Measurements from ENCODE around the gene TNFRSF6B.

The TNFRSF6B gene

DNA sequence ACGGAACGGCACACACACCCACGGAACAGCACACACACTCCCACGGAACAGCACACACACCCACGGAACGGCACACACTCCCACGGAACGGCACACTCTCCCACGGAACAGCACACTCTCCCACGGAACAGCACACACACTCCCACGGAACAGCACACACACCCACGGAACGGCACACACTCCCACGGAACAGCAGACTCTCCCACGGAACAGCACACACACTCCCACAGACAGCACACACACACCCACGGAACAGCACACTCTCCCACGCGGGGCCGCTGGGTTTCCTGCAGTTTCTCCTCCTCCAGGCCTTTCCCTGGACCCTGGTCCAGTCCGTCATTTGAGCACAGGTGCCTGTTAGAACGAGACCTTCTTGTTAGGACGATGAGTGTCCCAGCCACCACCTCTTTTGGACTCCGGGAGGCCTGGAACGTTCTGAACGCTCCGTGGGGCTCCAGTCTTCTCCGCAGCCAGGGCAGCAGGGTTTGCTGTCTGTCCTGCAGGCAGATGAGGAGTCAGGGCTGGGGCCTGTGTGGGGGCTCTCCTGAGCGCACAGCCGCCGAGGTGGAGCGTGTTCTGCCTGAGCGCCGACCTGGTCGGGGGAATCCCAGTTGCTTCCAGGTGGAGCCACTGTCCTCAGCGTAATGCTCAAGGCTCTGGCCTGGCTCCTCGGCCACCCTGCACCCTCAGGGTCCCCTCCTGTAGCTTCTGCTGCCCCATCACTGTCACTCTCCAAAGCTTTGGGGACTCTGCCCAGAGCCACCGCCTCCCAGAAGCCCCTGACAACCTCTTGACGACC is 17.6 kb upstream of the TNFRSF6B start:
- Histone ChIP-seq H3K9me3 (ENCODE audit: control extremely low read depth in 1 of 5, control insufficient read depth in 4 of 5, insufficient read depth in 2 of 5, low read depth in 1 of 5, low read length in 4 of 5) (no peaks in the 10 kb centered on the region), H3K27ac (ENCODE audit: insufficient read depth in 1 of 2, low read depth in 1 of 2, low read length in 2 of 2, poor library complexity in 1 of 2, severe bottlenecking in 2 of 2) (no peak overlapping the region), H3K36me3 (ENCODE audit: control insufficient read depth in 4 of 4, insufficient read depth in 4 of 4, low read length in 3 of 4) (peaks cover 0 to 55% (median 17%) of the 10 kb centered on the region in 4 experiments), H3K27me3 (replicated peaks in 2 of 5; ENCODE audit: control insufficient read depth in 4 of 5, insufficient read depth in 5 of 5, low read length in 4 of 5) (no peaks in the 10 kb centered on the region), H3K4me3 (ENCODE audit: control insufficient read depth in 1 of 7, extremely low read depth in 1 of 7, insufficient read depth in 4 of 7, low read depth in 2 of 7, low read length in 6 of 7) (no peak overlapping the region), H3K4me1 (ENCODE audit: control extremely low read depth in 1 of 4, control insufficient read depth in 4 of 4, insufficient read depth in 4 of 4, low read length in 3 of 4) (peaks cover 0 to 6% (median 0%) of the 10 kb centered on the region in 4 experiments)
- ChIA-PET CTCF (interaction anchor here (1.4 kb wide), 1 partner anchor 10 kb away, joined by 3 read pairs; no protein-coding TSS in a partner anchor), POLR2A (no interaction called here)
- DNase-seq: no peak
- 98% methylated on average over 28 of the region's 38 CpGs for WGBS (ENCODE audit: insufficient coverage)

GRCh38 chr20:63679799-63680305 is 16.6 kb upstream of the TNFRSF6B start:
- no peaks in the 10 kb centered on the region for H3K27me3 ChIP-seq (replicated peaks in 2 of 5; ENCODE audit: control insufficient read depth in 4 of 5, insufficient read depth in 5 of 5, low read length in 4 of 5)
- no peak overlapping the region for H3K27ac ChIP-seq (ENCODE audit: insufficient read depth in 1 of 2, low read depth in 1 of 2, low read length in 2 of 2, poor library complexity in 1 of 2, severe bottlenecking in 2 of 2)
- no peak overlapping the region for H3K4me3 ChIP-seq (ENCODE audit: control insufficient read depth in 1 of 7, extremely low read depth in 1 of 7, insufficient read depth in 4 of 7, low read depth in 2 of 7, low read length in 6 of 7)
- H3K36me3 ChIP-seq (ENCODE audit: control insufficient read depth in 4 of 4, insufficient read depth in 4 of 4, low read length in 3 of 4): peaks cover 0 to 47% (median 14%) of the 10 kb centered on the region in 4 experiments
- no peaks in the 10 kb centered on the region for H3K9me3 ChIP-seq (ENCODE audit: control extremely low read depth in 1 of 5, control insufficient read depth in 4 of 5, insufficient read depth in 2 of 5, low read depth in 1 of 5, low read length in 4 of 5)
- POLR2A ChIA-PET: no interaction called here
- 98% methylated on average over 18 of the region's 19 CpGs for WGBS (ENCODE audit: insufficient coverage)
- CTCF ChIA-PET: interaction anchor here (1.4 kb wide), 1 partner anchor 11 kb away, joined by 3 read pairs; no protein-coding TSS in a partner anchor
- H3K4me1 ChIP-seq (ENCODE audit: control extremely low read depth in 1 of 4, control insufficient read depth in 4 of 4, insufficient read depth in 4 of 4, low read length in 3 of 4): peaks cover 0 to 6% (median 0%) of the 10 kb centered on the region in 4 experiments
- no peak for DNase-seq

- ChIA-PET POLR2A (no interaction called here), CTCF (interaction anchor here (1.0 kb wide), 1 partner anchor 13 kb away, joined by 3 read pairs; no protein-coding TSS in a partner anchor)
- DNase-seq: no peak
- H3K27ac ChIP-seq (ENCODE audit: insufficient read depth in 1 of 2, low read depth in 1 of 2, low read length in 2 of 2, poor library complexity in 1 of 2, severe bottlenecking in 2 of 2): no peak overlapping the region
- H3K4me3 ChIP-seq (ENCODE audit: control insufficient read depth in 1 of 7, extremely low read depth in 1 of 7, insufficient read depth in 4 of 7, low read depth in 2 of 7, low read length in 6 of 7): no peak overlapping the region
- H3K4me1 ChIP-seq (ENCODE audit: control extremely low read depth in 1 of 4, control insufficient read depth in 4 of 4, insufficient read depth in 4 of 4, low read length in 3 of 4): peaks cover 0 to 6% (median 0%) of the 10 kb centered on the region in 4 experiments
- peaks cover 0 to 47% (median 14%) of the 10 kb centered on the region in 4 experiments for H3K36me3 ChIP-seq (ENCODE audit: control insufficient read depth in 4 of 4, insufficient read depth in 4 of 4, low read length in 3 of 4)
- WGBS (ENCODE audit: insufficient coverage): over 99% methylated on average over 12 of the region's 13 CpGs
- H3K9me3 ChIP-seq (ENCODE audit: control extremely low read depth in 1 of 5, control insufficient read depth in 4 of 5, insufficient read depth in 2 of 5, low read depth in 1 of 5, low read length in 4 of 5): no peaks in the 10 kb centered on the region
- H3K27me3 ChIP-seq (replicated peaks in 2 of 5; ENCODE audit: control insufficient read depth in 4 of 5, insufficient read depth in 5 of 5, low read length in 4 of 5): no peaks in the 10 kb centered on the region
Measured at GRCh38 chr20:63680427-63680826, 16.0 kb upstream of the TNFRSF6B start.

- Histone ChIP-seq H3K4me3 (ENCODE audit: control insufficient read depth in 1 of 7, extremely low read depth in 1 of 7, insufficient read depth in 4 of 7, low read depth in 2 of 7, low read length in 6 of 7) (no peak overlapping the region), H3K9me3 (ENCODE audit: control extremely low read depth in 1 of 5, control insufficient read depth in 4 of 5, insufficient read depth in 2 of 5, low read depth in 1 of 5, low read length in 4 of 5) (no peaks in the 10 kb centered on the region), H3K27me3 (replicated peaks in 2 of 5; ENCODE audit: control insufficient read depth in 4 of 5, insufficient read depth in 5 of 5, low read length in 4 of 5) (no peaks in the 10 kb centered on the region), H3K27ac (ENCODE audit: insufficient read depth in 1 of 2, low read depth in 1 of 2, low read length in 2 of 2, poor library complexity in 1 of 2, severe bottlenecking in 2 of 2) (no peak overlapping the region), H3K4me1 (ENCODE audit: control extremely low read depth in 1 of 4, control insufficient read depth in 4 of 4, insufficient read depth in 4 of 4, low read length in 3 of 4) (peaks cover 0 to 8% (median 2%) of the 10 kb centered on the region in 4 experiments), H3K36me3 (ENCODE audit: control insufficient read depth in 4 of 4, insufficient read depth in 4 of 4, low read length in 3 of 4) (peaks cover 0 to 43% (median 12%) of the 10 kb centered on the region in 4 experiments)
- 97% methylated on average over 23 of the region's 23 CpGs for WGBS (ENCODE audit: insufficient coverage)
- POLR2A ChIA-PET: no interaction called here
- CTCF ChIA-PET: interaction anchor here (0.8 to 1.7 kb wide), 4 partner anchors 12 to 93 kb away, joined by 3 read pairs; no protein-coding TSS in a partner anchor
- no peak for DNase-seq
Measured at GRCh38 chr20:63680857-63681608, 15.4 kb upstream of the TNFRSF6B start.

- Histone ChIP-seq H3K9me3 (ENCODE audit: control extremely low read depth in 1 of 5, control insufficient read depth in 4 of 5, insufficient read depth in 2 of 5, low read depth in 1 of 5, low read length in 4 of 5) (no peaks in the 10 kb centered on the region), H3K4me3 (ENCODE audit: control insufficient read depth in 1 of 7, extremely low read depth in 1 of 7, insufficient read depth in 4 of 7, low read depth in 2 of 7, low read length in 6 of 7) (no peak overlapping the region), H3K27me3 (replicated peaks in 2 of 5; ENCODE audit: control insufficient read depth in 4 of 5, insufficient read depth in 5 of 5, low read length in 4 of 5) (no peaks in the 10 kb centered on the region), H3K27ac (ENCODE audit: insufficient read depth in 1 of 2, low read depth in 1 of 2, low read length in 2 of 2, poor library complexity in 1 of 2, severe bottlenecking in 2 of 2) (no peak overlapping the region), H3K36me3 (ENCODE audit: control insufficient read depth in 4 of 4, insufficient read depth in 4 of 4, low read length in 3 of 4) (peaks cover 0 to 40% (median 12%) of the 10 kb centered on the region in 4 experiments), H3K4me1 (ENCODE audit: control extremely low read depth in 1 of 4, control insufficient read depth in 4 of 4, insufficient read depth in 4 of 4, low read length in 3 of 4) (peaks cover 0 to 15% (median 8%) of the 10 kb centered on the region in 4 experiments)
- WGBS (ENCODE audit: insufficient coverage): 97% methylated on average over 13 of the region's 13 CpGs
- ChIA-PET POLR2A (interaction anchor here (0.7 kb wide), 1 partner anchor 124 kb away, joined by 4 read pairs; no protein-coding TSS in a partner anchor), CTCF (interaction anchor here (0.8 to 1.7 kb wide), 3 partner anchors 13 to 92 kb away, joined by 3 read pairs; no protein-coding TSS in a partner anchor)
- no peak for DNase-seq
Measured at GRCh38 chr20:63681609-63682142, 14.8 kb upstream of the TNFRSF6B start.

DNA sequence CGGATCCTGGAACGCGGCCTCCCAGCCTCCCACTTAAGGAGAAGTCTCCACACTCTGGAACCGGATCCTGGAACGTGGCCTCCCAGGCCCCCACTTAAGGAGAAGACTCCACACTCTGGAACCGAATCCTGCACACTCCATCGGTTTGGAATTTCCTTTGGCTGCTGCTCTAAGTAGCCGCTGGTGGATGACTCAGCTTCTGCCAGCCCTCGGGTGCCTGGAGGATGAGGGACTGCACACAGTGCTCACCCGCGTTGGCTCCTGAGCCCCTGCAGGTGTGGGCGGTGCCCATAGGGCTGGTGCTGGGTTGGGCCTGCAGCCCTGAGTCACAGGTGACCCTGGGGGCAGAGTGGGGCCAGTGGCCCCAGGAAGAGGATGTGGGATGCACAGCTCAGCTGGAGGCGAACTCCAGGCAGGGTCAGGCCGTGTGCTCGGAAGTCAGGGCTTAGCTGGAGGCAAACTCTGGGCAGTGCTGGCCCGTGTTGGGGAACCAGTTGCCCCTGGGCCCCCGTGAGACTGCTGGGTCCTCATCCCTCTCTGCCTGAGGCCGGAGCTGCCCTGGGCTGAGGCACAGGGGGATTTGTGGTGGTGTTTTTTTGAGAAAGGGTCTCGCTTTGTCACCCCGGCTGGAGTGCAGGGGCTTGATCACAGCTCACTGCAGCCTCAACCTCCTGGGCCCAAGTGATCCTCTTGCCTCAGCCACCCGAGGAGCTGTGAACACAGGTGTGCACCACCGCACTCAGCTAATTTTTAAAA is 13.9 kb upstream of the TNFRSF6B start:
- peaks cover 0 to 36% (median 10%) of the 10 kb centered on the region in 4 experiments for H3K36me3 ChIP-seq (ENCODE audit: control insufficient read depth in 4 of 4, insufficient read depth in 4 of 4, low read length in 3 of 4)
- no peaks in the 10 kb centered on the region for H3K9me3 ChIP-seq (ENCODE audit: control extremely low read depth in 1 of 5, control insufficient read depth in 4 of 5, insufficient read depth in 2 of 5, low read depth in 1 of 5, low read length in 4 of 5)
- no peak for DNase-seq
- 73% methylated on average over 19 of the region's 22 CpGs for WGBS (ENCODE audit: insufficient coverage)
- ChIA-PET POLR2A (interaction anchor here (0.6 to 1.5 kb wide), 3 partner anchors 13 to 125 kb away, joined by 3 to 6 read pairs (median 4); no protein-coding TSS in a partner anchor), CTCF (interaction anchor here (1.7 kb wide), 1 partner anchor 91 kb away, joined by 3 read pairs; no protein-coding TSS in a partner anchor)
- H3K27ac ChIP-seq (ENCODE audit: insufficient read depth in 1 of 2, low read depth in 1 of 2, low read length in 2 of 2, poor library complexity in 1 of 2, severe bottlenecking in 2 of 2): no peak overlapping the region
- peaks cover 0 to 24% (median 17%) of the 10 kb centered on the region in 4 experiments for H3K4me1 ChIP-seq (ENCODE audit: control extremely low read depth in 1 of 4, control insufficient read depth in 4 of 4, insufficient read depth in 4 of 4, low read length in 3 of 4)
- H3K27me3 ChIP-seq (replicated peaks in 2 of 5; ENCODE audit: control insufficient read depth in 4 of 5, insufficient read depth in 5 of 5, low read length in 4 of 5): no peaks in the 10 kb centered on the region
- no peak overlapping the region for H3K4me3 ChIP-seq (ENCODE audit: control insufficient read depth in 1 of 7, extremely low read depth in 1 of 7, insufficient read depth in 4 of 7, low read depth in 2 of 7, low read length in 6 of 7)

All from common myeloid progenitor, CD34-positive (primary cell).